Stimulated activated CD4-positive, alpha-beta T cell treated with anti-CD3 and anti-CD28 coated beads, Interleukin-1b, Interleukin-23, amount 100 ng/mL, for 4 hours (primary cell): ENCODE data around the gene TMEM244.
"Not testable (repeated sequence)": the region's sequence is repeated elsewhere in the genome, so short reads cannot be mapped to it uniquely, and the experiment has no call there.

Source experiments
- DNase-seq, 2 donors: peaks; one replicate each; pipeline ENCODE4 v3.0.0-alpha.2; 2020; ENCODE audit warnings: low read depth in 2 of 2

Gene TMEM244

DNA sequence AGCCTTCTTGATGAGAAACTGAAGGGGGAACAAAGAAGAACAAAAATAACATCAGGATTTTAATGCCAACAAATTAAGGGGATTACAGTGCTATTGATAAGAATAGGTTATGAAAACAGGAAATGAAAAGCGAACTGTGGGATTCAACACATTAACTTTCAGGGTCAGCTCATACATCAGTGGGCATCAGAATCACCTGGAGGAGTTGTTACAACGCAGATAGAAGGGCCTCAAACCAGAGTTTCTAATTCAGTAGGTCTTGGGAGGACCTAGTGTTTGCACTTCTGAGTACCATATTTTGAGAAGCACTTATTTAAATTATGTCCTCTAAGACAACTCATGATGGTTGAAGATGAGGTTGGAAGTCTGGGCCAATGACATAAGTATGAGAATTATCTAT is 5.6 kb upstream of the TMEM244 start:
- no peak for DNase-seq

DNA sequence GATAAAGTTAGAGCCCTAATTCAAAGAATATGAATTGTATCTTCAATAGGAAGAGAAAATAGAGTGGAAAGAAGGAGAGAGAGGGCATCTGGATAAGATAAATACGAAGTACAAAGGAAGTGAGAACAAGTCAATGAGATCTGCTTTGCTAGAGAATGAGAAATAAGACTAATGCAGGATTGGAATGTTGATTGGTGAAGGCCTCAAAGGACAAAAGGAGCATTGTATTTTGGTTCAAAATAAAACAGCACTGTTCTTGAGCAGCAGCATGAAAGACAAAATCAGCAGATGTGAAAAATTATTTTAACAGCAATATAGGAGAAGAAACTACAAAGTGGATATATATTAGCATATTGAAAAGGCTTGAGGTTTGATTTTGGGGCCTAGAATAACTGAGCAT is 5.1 kb upstream of the TMEM244 start:
- DNase-seq, result no peak

DNA sequence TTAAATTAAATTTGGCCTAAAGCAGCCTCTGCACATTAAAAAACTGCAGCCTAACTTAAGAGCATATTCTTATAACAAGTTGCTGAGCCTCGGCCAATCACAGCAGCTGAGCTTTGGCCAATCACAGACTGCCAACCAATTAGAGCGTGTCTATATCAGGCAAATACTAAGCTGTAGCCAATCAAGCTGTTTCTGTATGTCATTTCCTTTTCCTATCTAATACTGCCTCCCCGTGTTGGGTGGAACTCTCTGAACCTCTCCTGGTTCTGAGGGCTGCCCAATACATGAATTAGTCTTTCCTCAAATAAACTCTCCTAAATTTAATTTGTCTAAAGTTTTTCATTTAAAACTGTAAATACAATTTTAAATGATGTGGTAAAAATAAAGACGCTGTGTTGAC is 3.9 kb upstream of the TMEM244 start:
- no peak for DNase-seq

DNA sequence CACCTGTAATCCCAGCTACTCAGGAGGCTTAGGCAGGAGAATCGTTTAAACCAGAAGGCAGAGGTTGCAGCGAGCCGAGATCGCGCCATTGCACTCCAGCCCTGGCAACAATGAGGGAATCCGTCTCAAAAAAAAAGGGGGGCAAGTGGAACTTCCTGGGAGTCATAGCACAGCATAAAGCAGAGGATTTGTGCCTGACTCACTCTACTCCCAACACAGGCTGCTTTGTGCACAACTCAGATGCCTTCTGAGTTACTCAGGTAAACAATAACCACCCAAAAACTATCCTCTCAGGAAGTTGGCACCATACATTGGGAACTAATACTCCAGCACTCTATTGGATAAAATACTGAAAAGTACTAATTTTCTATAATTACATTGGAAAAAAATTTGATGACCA is 2.5 kb upstream of the TMEM244 start:
- DNase-seq, result no peak

DNA sequence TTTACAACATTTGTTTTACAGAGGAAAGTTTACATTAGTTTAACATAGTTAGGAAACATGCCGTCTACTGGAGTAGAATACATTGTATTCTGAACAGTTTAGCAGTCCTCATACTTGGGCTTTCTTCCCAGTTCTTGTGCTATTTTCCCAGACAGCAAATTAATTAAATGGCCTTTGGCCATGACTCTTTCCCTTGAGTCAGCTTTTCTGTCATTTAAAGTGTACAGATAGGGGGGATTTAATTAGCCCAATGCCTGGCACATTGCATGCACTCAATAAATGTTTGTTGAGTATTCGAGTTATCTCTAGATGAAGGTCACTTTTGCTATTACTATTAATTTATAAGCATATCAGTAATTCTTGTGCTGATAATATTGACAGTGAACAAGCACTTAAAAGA is 1.6 kb downstream of the TMEM244 start:
- DNase-seq, result no peak

DNA sequence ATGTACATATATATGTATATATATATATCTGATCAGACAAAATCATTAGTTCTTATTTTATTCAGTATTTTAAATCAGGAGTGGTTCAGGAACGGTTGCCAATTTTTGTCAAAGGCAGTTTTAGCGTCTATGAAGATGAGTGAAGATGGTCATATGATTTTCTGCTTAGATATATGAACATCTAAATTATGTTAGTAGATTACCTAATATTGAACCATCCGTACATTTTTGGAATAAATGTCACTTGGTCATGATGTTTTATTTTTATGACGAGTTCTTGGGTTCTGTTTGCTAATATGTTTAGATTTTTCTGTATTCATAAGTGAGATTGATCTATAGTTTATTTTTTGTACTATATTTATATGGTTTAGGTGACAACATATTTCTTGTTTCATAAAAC is 3.3 kb downstream of the TMEM244 start:
- no peak for DNase-seq

DNA sequence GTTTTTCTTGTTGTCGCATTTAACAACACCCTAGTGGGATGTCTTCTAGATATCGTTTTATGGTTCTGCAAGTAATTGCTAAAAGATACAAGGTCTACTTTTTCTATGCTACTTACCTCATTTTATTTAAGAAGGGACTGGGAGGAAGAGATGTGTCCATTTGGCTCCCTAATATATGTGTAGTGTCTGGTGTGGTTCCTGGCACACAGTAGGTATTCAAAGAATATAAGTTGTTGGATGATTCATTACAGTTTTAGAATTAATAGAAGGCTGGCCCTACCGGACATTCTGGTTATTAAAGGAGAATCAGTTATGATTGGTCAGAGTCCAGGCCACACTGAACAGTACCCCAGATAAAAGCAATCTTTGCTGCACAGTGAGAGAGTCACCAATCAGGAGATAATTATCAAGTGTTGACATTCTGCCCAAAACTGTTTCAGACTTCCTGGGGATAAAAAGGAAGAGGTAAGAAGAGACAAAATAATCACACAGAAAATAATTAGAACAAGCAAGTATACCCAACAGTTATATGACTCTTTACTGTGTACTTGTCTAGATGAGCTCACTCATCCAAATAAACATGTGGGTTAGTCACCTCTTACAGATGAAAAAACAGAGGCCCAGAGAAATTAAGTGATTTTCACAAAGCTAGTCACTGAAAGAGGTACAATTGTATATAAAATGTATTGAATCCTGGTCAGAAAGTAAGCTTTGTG is 7.0 kb downstream of the TMEM244 start:
- DNase-seq, result no peak

DNA sequence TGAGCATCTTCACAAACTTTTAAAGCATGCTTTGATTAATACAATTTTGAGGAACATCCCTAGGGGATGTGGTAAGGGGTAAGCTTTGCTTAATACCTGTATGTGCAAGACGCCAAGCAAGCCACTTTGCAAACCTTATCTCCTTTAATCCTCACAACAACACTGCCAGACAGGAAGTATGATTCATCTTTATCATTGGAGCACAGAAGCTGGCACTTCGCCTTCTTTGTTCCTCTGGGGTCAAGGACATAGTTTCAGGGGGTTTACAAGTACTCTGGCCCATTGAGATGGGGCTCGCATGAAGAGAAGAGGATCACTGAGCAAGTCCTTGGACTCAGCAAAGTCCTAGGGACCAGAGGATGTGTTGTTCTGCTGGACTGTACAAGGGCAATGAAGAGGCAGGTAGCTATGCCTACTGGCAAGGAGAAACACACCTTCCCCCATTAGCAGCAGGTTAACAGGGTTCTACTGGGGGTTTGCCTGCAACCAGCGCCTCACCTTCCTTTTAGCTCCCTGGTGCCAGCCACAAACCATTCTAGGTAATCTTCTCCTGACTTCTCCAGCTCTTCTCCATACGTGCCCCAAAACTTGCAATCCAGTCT is 8.8 kb downstream of the TMEM244 start:
- DNase-seq, result no peak

DNA sequence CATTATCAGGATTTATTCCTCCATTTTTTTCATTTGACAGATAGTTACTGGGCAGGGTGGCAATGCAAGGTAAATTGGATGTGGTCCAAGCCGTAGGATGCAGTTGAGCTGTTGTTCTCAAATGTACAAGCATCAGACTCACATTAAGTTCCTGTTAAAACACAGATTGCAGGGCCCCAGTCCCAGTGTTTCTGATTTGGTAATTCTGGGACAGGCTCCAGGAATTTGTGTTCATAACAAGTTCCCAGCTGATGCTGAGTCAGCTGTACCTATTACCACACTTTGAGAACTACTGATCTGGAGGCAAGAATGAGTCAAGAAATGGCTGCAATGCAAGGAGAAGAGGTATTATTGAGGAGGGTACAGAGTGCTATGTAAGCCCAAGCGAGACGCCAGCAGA is 11.7 kb downstream of the TMEM244 start:
- DNase-seq, result no peak

DNA sequence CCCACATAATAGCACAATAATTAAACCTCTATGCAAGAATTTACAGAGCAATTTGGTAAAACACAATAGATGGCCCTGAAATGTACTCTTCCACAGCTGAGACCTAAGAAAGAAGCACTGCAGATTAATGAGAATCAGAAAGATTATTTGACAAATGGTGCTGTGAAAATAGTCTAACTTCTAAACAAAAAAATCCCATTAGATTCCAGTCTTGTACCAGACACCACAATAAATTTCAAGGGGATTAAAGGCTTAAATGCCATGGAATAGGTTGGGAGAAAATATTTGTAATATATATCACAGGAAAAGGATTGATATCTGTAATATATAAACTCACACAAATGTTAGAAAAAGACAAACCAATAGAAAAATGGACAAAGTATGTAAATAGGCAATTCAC is 14.4 kb downstream of the TMEM244 start:
- DNase-seq, result no peak

DNA sequence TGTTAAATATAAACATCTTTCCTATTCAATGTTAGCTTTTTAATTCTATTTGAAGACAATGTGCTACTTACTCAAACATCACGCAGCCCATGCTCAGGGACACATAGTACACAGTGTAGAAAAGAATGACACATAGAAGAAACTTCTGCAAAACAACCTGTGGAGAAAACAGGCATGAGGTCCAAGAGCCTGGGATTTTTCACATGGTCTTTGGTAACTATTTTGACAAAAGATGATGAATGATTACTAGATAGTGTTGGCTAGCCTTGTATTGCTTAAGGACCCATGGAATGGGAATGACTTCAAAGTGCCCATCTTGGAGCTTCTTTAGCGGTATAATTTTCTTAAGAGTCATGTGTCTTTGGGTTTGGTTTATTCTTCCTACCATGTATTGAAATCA is 15.4 kb downstream of the TMEM244 start:
- DNase-seq, result no peak

DNA sequence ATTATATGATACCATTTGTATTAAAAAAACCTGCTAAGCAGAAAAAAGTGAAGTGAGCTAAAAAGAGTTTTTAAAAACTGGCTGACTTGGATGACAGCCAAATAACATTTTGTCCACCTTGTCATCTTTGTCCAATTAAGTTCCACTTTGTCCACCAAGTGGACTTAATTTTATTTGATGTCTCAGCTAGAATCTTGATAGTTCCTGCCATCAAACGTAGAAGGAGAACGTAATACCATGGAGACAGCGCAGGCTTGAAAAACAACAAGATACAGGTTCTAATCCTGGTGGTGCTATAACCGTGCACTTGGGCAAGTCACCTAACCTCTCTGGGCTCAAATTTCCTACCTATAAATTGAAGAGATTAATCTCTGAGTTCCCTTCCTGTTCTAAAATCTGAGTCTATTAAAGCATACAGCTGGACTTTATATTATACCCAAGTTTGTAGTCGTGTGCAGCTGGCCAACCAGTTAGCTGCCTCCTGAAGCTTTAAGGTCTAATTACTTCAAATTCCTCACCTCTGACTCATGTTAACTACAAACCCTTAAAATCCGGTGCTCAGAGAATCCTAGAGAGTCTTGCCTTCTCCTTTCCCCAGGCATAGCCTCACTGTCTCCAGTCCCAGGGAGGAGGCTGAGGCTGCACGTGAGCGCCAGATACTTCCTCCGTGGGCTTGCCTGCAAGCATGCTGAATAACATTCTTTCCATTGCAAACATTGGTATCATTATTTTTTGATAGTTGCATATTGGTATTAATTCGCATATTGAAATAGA is 16.8 kb downstream of the TMEM244 start:
- DNase-seq, result no peak

DNA sequence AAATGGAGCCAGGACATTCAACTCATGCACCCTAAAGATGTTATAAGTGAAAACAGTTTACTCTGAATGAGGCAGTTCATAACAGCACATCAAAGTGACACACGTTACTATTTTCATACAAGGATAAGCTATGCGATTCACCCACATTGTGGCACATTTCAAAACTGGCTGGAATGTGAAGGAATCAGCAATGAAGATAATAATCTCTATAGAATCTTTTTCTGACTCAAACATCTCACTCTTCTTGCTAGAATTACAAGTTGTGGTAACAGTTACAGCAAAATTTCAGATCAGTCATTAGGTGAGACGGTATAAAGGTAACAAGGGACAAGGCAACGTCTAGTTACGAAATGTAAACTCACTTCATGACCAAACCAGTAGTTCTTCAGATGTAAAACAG is 17.5 kb downstream of the TMEM244 start:
- DNase-seq, result no peak

DNA sequence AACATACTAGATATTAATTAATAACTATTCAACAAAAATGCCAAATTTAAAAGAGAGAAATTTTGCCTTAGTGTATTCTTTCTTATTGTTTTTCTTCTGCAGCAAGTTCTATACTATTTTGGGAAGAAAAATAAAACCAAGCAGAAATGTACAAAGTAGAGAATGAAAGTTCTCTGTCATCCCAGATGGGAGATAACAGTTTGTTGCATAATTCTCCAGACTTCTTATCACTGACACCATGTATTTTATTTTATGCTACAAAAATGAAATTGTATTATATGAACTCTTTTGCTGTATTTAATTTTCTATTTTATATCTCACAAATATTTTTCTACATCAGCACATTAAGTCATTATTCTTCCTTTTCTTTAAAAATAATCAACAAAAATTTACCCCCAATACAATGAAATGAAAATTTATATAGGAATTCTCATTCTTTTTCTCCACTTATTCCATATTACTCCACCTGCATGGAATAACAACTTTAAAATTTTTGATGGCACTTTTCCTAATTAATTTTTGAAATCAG is 18.2 kb downstream of the TMEM244 start:
- DNase-seq, result no peak

DNA sequence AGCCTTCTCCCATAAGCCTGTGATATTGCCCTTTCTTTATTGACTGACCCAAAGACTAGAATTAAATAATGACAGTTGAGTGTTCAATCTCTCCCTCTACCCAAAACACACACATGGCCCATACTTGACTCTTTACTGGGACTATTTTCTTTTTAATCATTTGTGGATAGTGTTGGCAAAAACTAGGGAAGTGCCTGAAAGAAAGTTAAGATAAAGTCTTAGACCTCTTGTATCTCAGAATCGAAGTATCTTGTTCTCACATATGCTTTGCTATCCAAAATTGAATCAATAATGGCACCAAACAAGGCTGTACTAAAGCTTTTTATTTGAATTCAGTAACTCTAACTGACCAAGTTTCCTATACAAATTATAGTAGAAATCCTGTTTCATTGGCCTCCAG is 19.0 kb downstream of the TMEM244 start:
- no peak for DNase-seq

DNA sequence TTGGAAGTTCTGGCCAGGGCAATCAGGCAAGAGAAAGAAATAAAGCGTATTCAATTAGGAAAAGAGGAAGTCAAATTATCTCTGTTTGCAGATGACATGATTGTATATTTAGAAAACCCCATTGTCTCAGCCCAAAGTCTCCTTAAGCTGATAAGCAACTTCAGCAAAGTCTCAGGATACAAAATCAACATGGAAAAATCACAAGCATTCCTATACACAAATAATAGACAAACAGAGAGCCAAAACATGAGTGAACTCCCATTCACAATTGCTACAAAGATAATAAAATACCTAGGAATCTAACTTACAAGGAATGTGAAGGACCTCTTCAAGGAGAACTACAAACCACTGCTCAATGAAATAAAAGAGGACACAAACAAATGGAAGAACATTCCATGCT is 21.6 kb downstream of the TMEM244 start:
- not testable (repeated sequence) for DNase-seq

DNA sequence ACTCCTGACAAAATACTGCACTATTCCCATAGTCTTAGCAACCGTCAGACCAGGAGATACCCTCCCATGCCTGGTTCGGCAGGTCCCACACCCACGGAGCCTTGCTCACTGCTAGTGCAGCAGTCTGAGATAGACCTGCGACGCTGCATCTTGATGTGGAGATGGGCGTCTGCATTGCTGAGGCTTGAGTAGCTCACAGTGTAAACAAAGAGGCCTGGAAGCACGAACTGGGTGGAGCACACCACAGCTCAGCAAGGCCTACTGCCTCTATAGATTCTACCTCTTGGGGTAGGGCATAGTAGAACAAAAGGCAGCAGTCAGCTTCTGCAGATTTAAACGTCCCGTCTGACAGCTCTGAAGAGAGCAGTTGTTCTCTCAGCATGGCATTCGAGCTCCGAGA is 25.4 kb downstream of the TMEM244 start:
- no peak for DNase-seq

DNA sequence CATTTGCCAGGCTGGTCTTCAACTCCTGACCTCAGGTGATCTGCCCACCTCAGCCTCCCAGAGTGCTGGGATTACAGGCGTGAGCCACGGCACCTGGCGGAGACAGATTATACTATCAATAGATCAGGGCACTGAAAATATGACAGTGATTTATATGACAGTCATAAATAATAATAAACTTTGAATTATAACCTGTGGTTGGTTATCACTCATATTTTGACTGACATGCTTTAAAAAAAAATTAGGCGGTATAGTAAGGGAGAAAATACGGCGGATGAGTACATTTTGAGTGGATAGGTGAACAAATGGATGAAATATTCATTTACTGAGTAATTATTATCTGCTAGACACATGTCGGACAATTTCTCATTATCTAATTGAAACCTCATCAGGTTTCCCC is 28.8 kb downstream of the TMEM244 start:
- no peak for DNase-seq

DNA sequence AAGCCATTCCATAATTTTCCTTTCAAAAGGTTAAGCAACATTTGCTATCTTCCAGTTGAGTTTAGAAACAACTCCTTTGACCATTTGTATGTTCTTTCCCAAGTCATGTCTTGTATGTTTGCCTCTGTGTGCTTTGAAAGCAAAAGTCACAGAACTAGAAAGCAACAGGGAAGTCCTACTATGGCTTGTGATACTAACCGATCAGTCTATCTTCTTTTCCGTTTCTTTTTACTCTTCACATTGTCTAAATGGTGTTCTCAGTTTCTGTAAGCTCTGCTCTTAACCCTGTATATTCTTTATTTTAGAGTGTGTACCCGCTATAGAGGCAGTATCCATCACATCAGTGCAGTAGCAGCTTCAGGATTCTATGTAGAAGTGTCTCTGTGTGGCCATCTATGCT is 32.9 kb downstream of the TMEM244 start:
- no peak for DNase-seq

DNA sequence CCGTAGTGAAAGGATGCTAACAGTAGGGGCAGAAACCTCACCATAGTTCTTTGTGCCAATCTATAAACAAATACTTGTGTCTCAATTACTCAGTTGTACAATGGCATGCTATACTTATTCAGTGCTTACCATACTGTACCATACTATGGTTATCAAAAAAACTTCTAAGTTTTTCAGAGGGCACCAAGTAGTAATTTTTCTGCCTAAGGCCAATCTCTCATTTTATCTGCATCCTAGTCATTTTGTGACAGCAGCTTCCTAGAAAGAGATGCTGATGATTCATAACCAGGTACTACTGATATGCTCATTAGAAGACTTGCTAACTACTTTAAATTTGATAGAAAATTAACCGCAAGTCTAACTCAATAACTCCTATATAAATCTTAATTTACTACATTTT is 42.9 kb downstream of the TMEM244 start:
- no peak for DNase-seq

DNA sequence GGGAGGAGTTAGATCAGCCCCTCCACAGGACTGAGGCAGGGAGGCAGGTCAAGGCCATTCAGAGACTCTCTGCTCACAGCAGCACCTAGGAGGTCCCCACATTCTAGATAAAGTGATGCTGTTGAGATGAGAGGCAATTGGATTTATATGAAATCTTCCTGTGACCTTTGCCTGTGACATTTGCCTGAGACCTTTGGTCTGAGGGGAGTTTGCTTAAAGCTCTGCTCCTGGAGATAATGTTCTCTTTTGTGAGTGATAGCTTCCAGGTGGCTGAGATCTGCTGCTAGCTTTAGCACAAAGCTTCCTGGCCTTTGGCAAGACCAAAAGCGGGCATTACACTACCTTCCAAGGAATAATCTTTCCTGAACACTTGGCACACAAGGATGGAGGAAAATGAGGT is 43.3 kb downstream of the TMEM244 start:
- no peak for DNase-seq

DNA sequence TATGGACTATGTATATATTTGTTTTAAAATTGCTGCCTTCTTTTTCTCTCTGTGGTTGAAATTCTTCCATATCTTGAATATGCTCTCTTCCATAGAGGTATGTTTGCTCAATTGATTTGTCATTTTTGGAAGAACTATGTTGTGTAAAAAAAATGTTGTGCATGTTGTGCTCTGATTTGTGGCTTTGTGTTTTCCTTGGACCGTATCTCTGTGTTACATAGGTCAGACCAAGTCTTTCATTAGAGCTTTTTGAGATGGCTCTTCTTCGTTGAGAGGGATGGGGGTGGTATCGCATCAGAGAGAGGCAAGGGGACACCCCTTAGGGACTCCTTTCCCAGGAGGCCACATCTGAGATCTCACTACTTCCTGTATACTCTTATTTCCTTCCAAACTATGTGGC is 43.8 kb downstream of the TMEM244 start:
- DNase-seq, result no peak
